RCC 7860 (cell line): ENCODE results near the gene LRBA.
A peak's percentile ranks its signal among the peaks of the same experiment; 100 is the strongest.

Experiments
- DNase-seq: peaks from one replicate; pipeline ENCODE4 v3.0.0-alpha.2; 2015; ENCODE audit warnings: low spot score
- FAIRE-seq: peaks from 2 replicates; lab custom pipeline; 2012; peaks lifted over from hg19 to GRCh38; lab: Jason Lieb, UNC

The LRBA gene

GRCh38 chr4:150475763-150476162 lies 539.3 kb downstream of the LRBA start:
- FAIRE-seq = no peak
- no peak for DNase-seq

- no peak for FAIRE-seq
Measured at GRCh38 chr4:150464523-150464922, 550.6 kb downstream of the LRBA start.

GRCh38 chr4:150462743-150463142 lies 552.3 kb downstream of the LRBA start:
- FAIRE-seq (no peak), DNase-seq (no peak)

More at GRCh38 chr4:150464523-150464922, 550.6 kb downstream of the LRBA start:
- no peak for DNase-seq

DNA sequence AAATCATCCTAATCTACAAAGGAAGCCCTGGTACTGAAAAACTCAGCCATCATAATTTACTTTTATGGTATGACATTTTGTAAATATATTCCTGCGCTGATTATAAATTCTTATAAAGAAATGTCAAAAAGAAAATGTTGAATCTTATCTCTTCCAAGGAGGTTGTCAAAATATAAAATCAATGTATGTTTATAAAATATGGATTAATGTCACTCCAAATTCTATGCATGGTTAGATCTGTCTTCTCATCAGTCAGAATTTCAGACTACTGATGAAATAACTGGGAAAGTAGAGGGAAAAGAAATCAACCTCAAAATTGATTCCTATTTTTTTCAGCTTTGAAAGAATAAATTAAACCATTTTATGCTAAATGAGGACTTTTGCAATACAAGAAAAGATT lies 553.1 kb downstream of the LRBA start:
- FAIRE-seq (no peak), DNase-seq (no peak)

- DNase-seq (no peak), FAIRE-seq (no peak)
Measured at GRCh38 chr4:150457802-150458201, 557.3 kb downstream of the LRBA start.

- FAIRE-seq (no peak), DNase-seq (no peak)
Measured at GRCh38 chr4:150451883-150452282, 563.2 kb downstream of the LRBA start.

DNA sequence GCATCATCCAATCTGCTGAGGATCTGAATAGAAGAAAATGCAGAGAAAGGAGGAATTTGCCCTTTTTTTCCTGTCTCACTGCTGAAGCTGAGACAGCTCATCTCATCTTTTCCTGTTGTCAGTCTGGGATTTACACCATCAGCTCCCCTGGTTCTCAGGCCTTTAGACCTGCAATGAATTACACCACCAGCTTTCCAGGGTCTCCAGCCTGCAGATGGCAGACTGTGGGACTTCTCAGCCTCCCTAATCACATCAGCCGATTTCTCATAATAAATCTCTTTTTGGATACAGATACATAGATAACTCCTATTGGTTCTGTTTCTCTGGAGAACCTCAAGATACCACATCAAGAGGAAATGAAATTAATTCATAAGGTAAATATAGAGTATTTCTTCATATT lies 567.7 kb downstream of the LRBA start:
- DNase-seq (no peak), FAIRE-seq (no peak)

DNA sequence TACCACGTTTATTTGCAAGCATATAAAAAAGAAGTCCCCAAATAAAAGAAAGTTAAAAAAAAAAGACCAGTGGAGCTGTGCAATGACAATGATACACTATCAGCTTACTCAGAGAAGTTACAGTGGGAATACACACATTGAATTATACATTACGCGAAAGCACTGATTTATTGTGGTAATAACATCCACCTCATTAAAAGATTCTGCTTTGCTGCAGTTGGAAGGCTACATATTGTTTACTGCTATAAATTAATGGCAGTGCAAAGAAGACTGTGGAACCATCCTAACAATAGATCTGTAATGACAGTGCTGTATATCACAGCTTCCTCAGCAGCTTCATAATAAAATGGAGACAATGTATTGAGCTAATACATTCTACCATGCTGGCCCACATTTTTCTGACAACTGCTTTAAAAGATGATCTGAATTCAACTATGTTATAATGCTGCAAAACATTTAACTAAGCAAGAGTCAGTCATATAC lies 575.6 kb downstream of the LRBA start:
- no peak for FAIRE-seq
- DNase-seq = no peak

DNA sequence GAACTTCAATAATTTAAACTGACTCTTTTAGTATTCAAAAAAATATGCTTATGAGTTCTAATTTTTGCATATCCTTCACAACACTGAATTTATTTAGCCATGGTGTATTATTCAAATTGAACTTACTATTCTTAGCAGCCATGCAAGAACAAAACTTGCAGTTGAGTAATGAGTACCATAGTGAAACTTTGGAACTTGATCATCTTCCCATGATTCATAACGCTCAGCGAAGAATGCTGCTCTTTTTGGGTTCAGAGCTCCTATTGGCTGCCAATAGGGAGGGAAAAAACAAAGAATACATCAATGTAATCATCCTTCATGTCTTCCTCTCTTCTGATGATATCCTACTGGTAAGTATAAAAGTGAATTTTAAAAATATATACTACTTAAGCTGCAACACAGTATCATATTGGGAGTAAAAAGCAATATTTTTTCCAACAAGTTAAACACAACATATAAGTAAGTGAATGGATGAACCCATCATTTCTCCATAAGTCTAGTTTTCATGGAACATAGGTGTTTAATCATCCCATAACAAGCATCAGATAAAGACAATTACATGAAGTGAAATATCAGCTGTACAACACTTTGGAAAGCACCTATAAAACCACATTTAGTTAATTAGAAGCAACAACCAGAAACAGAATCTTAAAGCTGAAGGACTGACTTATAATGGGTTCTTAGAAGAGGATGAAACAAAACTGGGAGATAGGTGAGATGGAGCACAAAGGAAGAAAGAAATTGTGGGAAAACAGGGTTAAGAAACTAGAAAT lies 578.3 kb downstream of the LRBA start:
- DNase-seq (no peak), FAIRE-seq (no peak)

DNA sequence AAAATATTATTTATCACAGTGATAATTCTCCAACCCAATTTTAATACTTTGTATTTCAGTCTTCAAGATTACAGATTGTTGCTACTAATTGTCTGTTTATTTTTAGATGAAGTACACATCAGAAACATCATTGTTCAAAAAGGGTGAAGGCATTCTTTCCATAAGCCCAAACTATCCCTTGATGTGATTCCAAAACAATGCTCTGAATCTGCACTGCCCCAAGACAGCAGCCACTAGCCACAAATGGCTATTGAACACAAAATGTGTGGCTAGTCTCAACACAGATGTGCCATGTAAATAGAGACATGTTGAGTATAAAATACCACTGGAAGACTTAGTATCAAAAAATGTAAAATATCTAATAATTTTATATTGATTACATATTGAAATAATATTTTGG lies 583.9 kb downstream of the LRBA start:
- DNase-seq (no peak), FAIRE-seq (no peak)

- FAIRE-seq (no peak), DNase-seq (no peak)
Measured at GRCh38 chr4:150425161-150425560, 589.9 kb downstream of the LRBA start.

- FAIRE-seq (no peak), DNase-seq (no peak)
Measured at GRCh38 chr4:150423503-150423902, 591.6 kb downstream of the LRBA start.

DNA sequence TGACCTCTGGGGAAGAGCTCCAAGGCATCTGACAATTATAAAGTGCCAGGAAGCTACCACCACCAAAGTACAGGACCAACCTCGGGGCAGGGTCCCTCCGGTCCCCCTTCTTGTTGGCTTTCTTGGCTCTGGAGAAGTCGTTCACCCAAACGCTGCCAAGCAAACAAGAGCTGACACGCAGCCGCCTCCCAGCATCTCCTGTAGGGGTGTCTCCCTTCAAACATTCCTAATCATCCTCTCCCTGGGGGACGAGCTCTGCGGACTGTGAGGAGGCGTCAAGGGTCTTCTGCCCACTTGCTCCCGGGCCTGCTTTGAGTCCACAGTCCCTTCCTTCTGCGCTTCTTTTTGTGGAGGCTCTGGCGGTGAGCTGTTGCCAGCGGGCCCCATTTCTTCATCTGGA lies 592.0 kb downstream of the LRBA start:
- no peak for DNase-seq
- no peak for FAIRE-seq

DNA sequence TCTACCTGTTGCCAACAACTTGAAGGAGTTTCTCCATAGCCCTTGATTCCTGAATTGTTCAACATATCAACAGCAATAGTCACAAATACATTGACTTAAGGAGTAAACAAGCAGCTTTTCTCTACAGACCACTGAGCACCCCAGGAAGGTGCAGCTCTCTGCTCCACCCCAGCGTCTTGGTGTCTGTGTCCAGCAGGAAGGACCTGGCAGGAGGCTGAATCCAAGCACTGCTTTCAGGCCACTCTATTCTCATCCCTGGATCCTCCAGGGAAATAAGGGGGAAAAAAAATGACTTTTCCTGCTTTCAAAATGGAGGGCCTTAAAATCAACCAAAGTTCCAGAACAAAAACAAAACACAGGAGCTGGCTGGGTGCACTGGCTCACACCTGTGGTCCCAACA lies 593.5 kb downstream of the LRBA start:
- DNase-seq (no peak), FAIRE-seq (no peak)

GRCh38 chr4:150419939-150420338 lies 595.1 kb downstream of the LRBA start:
- DNase-seq = no peak
- FAIRE-seq = no peak

- FAIRE-seq (no peak), DNase-seq (no peak)
Measured at GRCh38 chr4:150418757-150419410, 596.2 kb downstream of the LRBA start.

GRCh38 chr4:150415213-150415612 lies 599.9 kb downstream of the LRBA start:
- no peak for FAIRE-seq
- DNase-seq = peak; percentile 4

GRCh38 chr4:150411520-150411919 lies 603.6 kb downstream of the LRBA start:
- DNase-seq (no peak), FAIRE-seq (no peak)

DNA sequence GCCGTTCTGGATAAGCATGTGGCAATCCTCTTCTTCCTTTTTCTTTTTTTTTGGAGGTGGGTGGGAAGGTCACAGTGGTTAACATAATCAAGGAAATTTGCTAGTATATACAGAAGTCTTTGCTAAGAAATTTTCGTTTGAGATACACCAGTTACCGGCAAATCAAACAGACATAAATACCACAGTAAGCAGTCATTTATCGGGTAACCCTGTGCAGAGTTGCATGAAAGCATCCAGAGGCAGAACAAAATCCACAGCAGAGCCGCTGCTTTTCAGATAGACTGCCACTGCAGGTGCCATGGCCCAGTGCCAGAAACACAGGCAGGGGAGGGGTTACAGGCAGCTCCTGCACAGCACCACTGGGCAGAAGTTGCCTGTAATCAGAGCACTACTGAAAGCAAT lies 612.2 kb downstream of the LRBA start:
- FAIRE-seq = no peak
- no peak for DNase-seq

DNA sequence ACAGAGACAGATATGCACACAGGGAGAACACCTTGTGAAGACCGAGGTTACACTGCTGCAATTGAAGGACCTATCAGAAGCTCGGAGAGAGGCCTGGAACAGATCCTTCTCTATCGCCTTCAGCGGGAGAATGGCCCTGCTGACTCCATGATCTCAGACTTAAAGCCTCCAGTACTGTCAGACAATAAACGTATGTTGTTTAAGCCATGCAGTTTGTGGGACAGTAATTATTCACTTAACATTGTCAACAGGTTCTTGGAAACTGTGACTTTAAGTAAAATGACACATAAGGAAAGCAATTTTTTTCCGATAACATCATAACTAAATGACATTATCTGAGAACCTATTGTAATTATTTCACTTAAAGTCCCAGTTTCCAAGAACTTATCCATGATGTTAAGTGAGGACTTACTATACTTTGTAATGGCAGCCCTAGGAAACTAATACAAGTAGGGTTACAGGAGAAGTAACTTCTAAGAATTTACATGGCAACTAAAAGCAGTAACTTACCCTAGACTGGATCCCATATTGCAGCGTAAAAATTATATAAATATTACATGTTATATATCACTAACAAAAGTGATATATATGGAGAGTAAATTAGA lies 613.9 kb downstream of the LRBA start:
- DNase-seq = no peak
- FAIRE-seq = no peak

DNA sequence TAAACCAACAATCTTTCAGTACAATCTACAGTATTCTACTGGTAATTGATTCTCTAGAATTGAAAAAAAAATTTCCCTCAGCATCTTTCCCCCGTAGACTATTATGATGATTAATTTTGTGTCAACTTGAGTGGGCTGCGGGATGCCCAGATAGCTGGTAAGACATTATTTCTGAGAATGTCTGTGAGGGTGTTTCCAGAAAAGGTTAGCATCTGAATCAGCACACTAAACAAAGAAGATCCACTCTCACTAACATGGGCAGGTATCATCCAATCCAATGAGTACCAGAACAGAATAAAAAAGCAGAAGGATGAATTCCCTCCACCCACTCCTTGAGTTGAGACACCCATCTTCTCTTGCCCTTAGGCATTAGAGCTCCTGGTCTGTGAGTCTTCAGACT lies 619.2 kb downstream of the LRBA start:
- DNase-seq = no peak
- FAIRE-seq = no peak

- no peak for FAIRE-seq
- DNase-seq = no peak
Measured at GRCh38 chr4:150394046-150394445, 621.0 kb downstream of the LRBA start.
